ENCODE data around the gene L3MBTL4.

L3MBTL4 gene

GRCh38 chr18:6363216-6363615, 51.5 kb downstream of the L3MBTL4 start:
- no peak for DNase-seq

- DNase-seq: no peak
Measured at GRCh38 chr18:6362559-6363129, 52.1 kb downstream of the L3MBTL4 start.

- DNase-seq: no peak
Measured at GRCh38 chr18:6357668-6358067, 57.0 kb downstream of the L3MBTL4 start.

GRCh38 chr18:6355789-6356589, 58.7 kb downstream of the L3MBTL4 start:
- no peak for DNase-seq

- DNase-seq: no peak
Measured at GRCh38 chr18:6352275-6352674, 62.4 kb downstream of the L3MBTL4 start.

- DNase-seq: no peak
Measured at GRCh38 chr18:6342990-6343389, 71.7 kb downstream of the L3MBTL4 start.

- DNase-seq: no peak
Measured at GRCh38 chr18:6341709-6342108, 73.0 kb downstream of the L3MBTL4 start.

- no peak for DNase-seq
Measured at GRCh38 chr18:6341303-6341702, 73.4 kb downstream of the L3MBTL4 start.

GRCh38 chr18:6340121-6340520, 74.6 kb downstream of the L3MBTL4 start:
- no peak for DNase-seq

- no peak for DNase-seq
Measured at GRCh38 chr18:6336239-6336638, 78.5 kb downstream of the L3MBTL4 start.

GRCh38 chr18:6333981-6334380, 80.7 kb downstream of the L3MBTL4 start:
- DNase-seq: no peak

GRCh38 chr18:6331872-6332271, 82.8 kb downstream of the L3MBTL4 start:
- no peak for DNase-seq

- DNase-seq: no peak
Measured at GRCh38 chr18:6330786-6331185, 83.9 kb downstream of the L3MBTL4 start.

GRCh38 chr18:6328621-6329010, 86.1 kb downstream of the L3MBTL4 start:
- no peak for DNase-seq

GRCh38 chr18:6327895-6328620, 86.7 kb downstream of the L3MBTL4 start:
- no peak for DNase-seq

- no peak for DNase-seq
Measured at GRCh38 chr18:6327485-6327884, 87.2 kb downstream of the L3MBTL4 start.

GRCh38 chr18:6326566-6326965, 88.1 kb downstream of the L3MBTL4 start:
- DNase-seq: no peak

GRCh38 chr18:6323319-6323889, 91.3 kb downstream of the L3MBTL4 start:
- no peak for DNase-seq

- DNase-seq: no peak
Measured at GRCh38 chr18:6315517-6316331, 99.0 kb downstream of the L3MBTL4 start.

GRCh38 chr18:6313415-6313814, 101.3 kb downstream of the L3MBTL4 start:
- no peak for DNase-seq

GRCh38 chr18:6311456-6312215, 103.1 kb downstream of the L3MBTL4 start:
- DNase-seq: no peak

GRCh38 chr18:6310714-6311113, 104.0 kb downstream of the L3MBTL4 start:
- DNase-seq: no peak
